Endothelial cell of umbilical vein (primary cell): ENCODE measurements around the gene TGFBR2. TPM values are rescaled to one million over a fixed set of nuclear protein-coding genes. Genes with fewer than 3 reads are reported as not detected.

Source experiments
- BruUV-seq: library from RNA; stranded (reverse); fragments of 400-500 nt; replicated peaks from 2 replicates; lab custom pipeline; 2021; lab: Mats Ljungman, UMichigan
- CTCF ChIA-PET: fragments of 300-600, 350-600 bp; sonication (Branson Sonifier 250); formaldehyde crosslinking; loops from one replicate; lab custom pipeline; 2021; ENCODE audit warnings: antibody characterized with exemption, inconsistent platforms; lab: Charles Lee
- POLR2A ChIA-PET: fragments of 300-600, 350-600 bp; sonication (Branson Sonifier 250); formaldehyde crosslinking; loops from one replicate; lab custom pipeline; 2021; ENCODE audit warnings: antibody characterized with exemption, inconsistent platforms; lab: Charles Lee
- DNase-seq: peaks from one replicate; pipeline ENCODE4 v3.0.0-alpha.2; 2011; ENCODE audit warnings: low read depth, low spot score
- FAIRE-seq: peaks from 2 replicates; lab custom pipeline; 2011; peaks lifted over from hg19 to GRCh38; lab: Jason Lieb, UNC
- H2AFZ ChIP-seq: 2 replicates; pipeline ENCODE4 v1.6.0; 2012; ENCODE audit warnings: low read depth, low read length, control low read depth, inconsistent platforms
- H3K27ac ChIP-seq: 2 replicates; pipeline ENCODE4 v1.5.1; 2011; ENCODE audit warnings: low read depth, mild to moderate bottlenecking, control low read depth, low read length, moderate library complexity; ENCODE audit not compliant: insufficient read depth
- H3K27me3 ChIP-seq, 2 experiments: 2 replicates each; pipeline versions ENCODE4 v1.6.0 to v1.6.1; 2011; ENCODE audit warnings: low read length in 2 of 2, mixed read lengths in 1 of 2; ENCODE audit not compliant: control insufficient read depth in 2 of 2, insufficient read depth in 2 of 2
- H3K36me3 ChIP-seq, 2 experiments: 2 replicates in 1 of 2; 3 replicates in 1 of 2; pipeline ENCODE4 v1.5.1; 2011; ENCODE audit warnings: low read length in 2 of 2, mild to moderate bottlenecking in 1 of 2, moderate library complexity in 1 of 2; ENCODE audit not compliant: control insufficient read depth in 2 of 2, insufficient read depth in 2 of 2; ENCODE audit errors: extremely low read depth in 1 of 2
- H3K4me1 ChIP-seq: 3 replicates; pipeline ENCODE4 v1.5.1; 2011; ENCODE audit warnings: mild to moderate bottlenecking, low read length; ENCODE audit not compliant: control insufficient read depth, insufficient read depth; ENCODE audit errors: extremely low read depth
- H3K4me2 ChIP-seq: 2 replicates; pipeline ENCODE4 v1.6.1; 2011; ENCODE audit warnings: low read length, control low read depth, mixed read lengths; ENCODE audit not compliant: insufficient read depth
- H3K4me3 ChIP-seq, 3 experiments: fragments of 200-600 bp in 1 of 3; sonication (generic), shearing (Covaris generic) in 1 of 3; replicated peaks in 1 of 3; 2 replicates each; pipeline ENCODE4 v1.5.1; 2011 to 2016; ENCODE audit warnings: control low read depth in 3 of 3, low read length in 3 of 3, mild to moderate bottlenecking in 2 of 3, inconsistent platforms in 1 of 3, low read depth in 1 of 3, moderate library complexity in 1 of 3; ENCODE audit not compliant: insufficient read depth in 1 of 3
- H3K79me2 ChIP-seq: 2 replicates; pipeline ENCODE4 v1.6.0; 2012; ENCODE audit warnings: low read length, inconsistent platforms; ENCODE audit not compliant: control insufficient read depth, insufficient read depth
- H3K9ac ChIP-seq: replicated peaks from 2 replicates; pipeline ENCODE3; 2011; ENCODE audit warnings: low read length, control low read depth; ENCODE audit not compliant: insufficient read depth; ENCODE audit errors: extremely low read depth
- H3K9me1 ChIP-seq: replicated peaks from 3 replicates; pipeline ENCODE4 v1.6.0; 2011; ENCODE audit warnings: mild to moderate bottlenecking, low read length; ENCODE audit not compliant: control insufficient read depth, insufficient read depth; ENCODE audit errors: extremely low read depth
- H3K9me3 ChIP-seq: replicated peaks from 2 replicates; pipeline ENCODE4 v1.5.1; 2012; ENCODE audit warnings: low read length, inconsistent platforms; ENCODE audit not compliant: control insufficient read depth, insufficient read depth
- H4K20me1 ChIP-seq: replicated peaks from 2 replicates; pipeline ENCODE3; 2011; ENCODE audit warnings: mild to moderate bottlenecking, low read length; ENCODE audit not compliant: control insufficient read depth, insufficient read depth; ENCODE audit errors: extremely low read depth
- EZH2 ChIP-seq: IDR thresholded peaks from 2 replicates; pipeline ENCODE4 v1.6.1; 2012; ENCODE audit warnings: borderline replicate concordance, low read depth, mild to moderate bottlenecking, moderate library complexity, low read length, inconsistent platforms; ENCODE audit not compliant: severe bottlenecking
- FOS ChIP-seq: IDR thresholded peaks from 2 replicates; pipeline ENCODE4 v1.6.1; 2011; ENCODE audit warnings: mild to moderate bottlenecking, low read length, moderate library complexity, borderline replicate concordance; ENCODE audit not compliant: insufficient read depth
- GATA2 ChIP-seq: IDR thresholded peaks from 2 replicates; pipeline ENCODE4 v1.7.0; 2011; ENCODE audit warnings: low read depth, mild to moderate bottlenecking, moderate library complexity, mixed read lengths, low read length; ENCODE audit not compliant: insufficient read length, insufficient read depth
- JUN ChIP-seq: IDR thresholded peaks from 2 replicates; pipeline ENCODE4 v1.6.1; 2011; ENCODE audit warnings: borderline replicate concordance, low read depth; ENCODE audit not compliant: insufficient read length, insufficient read depth
- MYC ChIP-seq: IDR thresholded peaks from one replicate; pipeline ENCODE4 v1.6.1; 2011; ENCODE audit warnings: mild to moderate bottlenecking, low read depth, low read length
- POLR2A ChIP-seq: IDR thresholded peaks from 2 replicates; pipeline ENCODE4 v1.6.1; 2012; ENCODE audit warnings: low read depth, mild to moderate bottlenecking, control low read depth, low read length
- POLR2AphosphoS5 ChIP-seq: IDR thresholded peaks from 2 replicates; pipeline ENCODE4 v1.6.1; 2012; ENCODE audit warnings: low read depth, mild to moderate bottlenecking, control low read depth, low read length, moderate library complexity; ENCODE audit not compliant: insufficient read depth
- dilution Hi-C: fragments of 300-500 bp; cut with MboI; formaldehyde crosslinking; loops from one replicate; pipeline ENCODE4 v1.15.0; 2019; ENCODE audit warnings: low sequenced_read_pairs; ENCODE audit not compliant: extremely low pct_ligation_motif_present
- intact Hi-C: fragments of 100-400 bp; cut with micrococcal nuclease; formaldehyde crosslinking; loops from one replicate; pipeline ENCODE4 v1.10.0; 2022
- polyA plus RNA-seq, 4 experiments: library from polyadenylated mRNA; depleted of rRNA in 3 of 4; stranded (reverse) in 3 of 4; unstranded in 1 of 4; fragments of >200 nt; gene quantifications; 2 replicates each; pipeline versions ENCODE4 v1.2.1 to v1.2.3, GENCODE V29; 2011 to 2012; ENCODE audit warnings: missing spikeins in 1 of 4
- total RNA-seq: library from RNA; stranded (reverse); gene quantifications from 2 replicates; pipeline ENCODE4 v1.2.3, GENCODE V29; 2021
- TF ChIP-seq, protein P1 (sequence below), 2 donors: IDR thresholded peaks; 1 replicate in 1 of 2; 2 replicates in 1 of 2; pipeline ENCODE4 v1.5.1; 2011; ENCODE audit warnings: low read length in 2 of 2, mild to moderate bottlenecking in 2 of 2, moderate library complexity in 2 of 2, control low read depth in 1 of 2, inconsistent platforms in 1 of 2, low read depth in 1 of 2; ENCODE audit not compliant: insufficient read depth in 1 of 2; ENCODE audit errors: extremely low read depth in 1 of 2
- TF ChIP-seq, protein P2 (sequence below): IDR thresholded peaks from 2 replicates; pipeline ENCODE4 v1.6.1; 2011; ENCODE audit not compliant: insufficient read depth, insufficient read length

TGFBR2 gene
- total and polyA plus RNA-seq, 2 donors (not counting 3 experiments of a cell fraction or from before 2014, with no cell fraction given): 227 to 250 TPM

DNA sequence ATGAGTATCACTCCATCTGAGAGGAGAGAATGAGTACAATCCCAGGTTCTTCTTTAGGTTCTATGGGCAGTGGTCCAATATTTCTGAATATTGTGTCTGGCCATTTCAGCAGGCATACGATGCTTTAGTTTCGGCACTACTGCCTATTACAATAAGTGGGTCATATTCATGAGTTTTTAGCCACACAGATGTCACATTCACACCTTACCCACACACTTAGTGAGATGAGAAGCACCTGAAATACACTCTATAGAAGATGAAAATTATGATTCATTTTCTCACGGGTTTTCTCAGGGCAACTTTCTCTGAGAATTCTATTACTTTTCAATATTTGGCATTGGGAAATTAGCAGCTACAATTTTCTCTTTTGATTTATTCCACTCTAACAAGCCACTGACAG, 132.2 kb downstream of the TGFBR2 start:
- CTCF ChIA-PET: interaction anchor here (2.4 kb wide), 1 partner anchor 13 kb away, joined by 11 read pairs; no protein-coding TSS in a partner anchor
- TF ChIP-seq GATA2: no peak
- TF ChIP-seq, protein P1, sequence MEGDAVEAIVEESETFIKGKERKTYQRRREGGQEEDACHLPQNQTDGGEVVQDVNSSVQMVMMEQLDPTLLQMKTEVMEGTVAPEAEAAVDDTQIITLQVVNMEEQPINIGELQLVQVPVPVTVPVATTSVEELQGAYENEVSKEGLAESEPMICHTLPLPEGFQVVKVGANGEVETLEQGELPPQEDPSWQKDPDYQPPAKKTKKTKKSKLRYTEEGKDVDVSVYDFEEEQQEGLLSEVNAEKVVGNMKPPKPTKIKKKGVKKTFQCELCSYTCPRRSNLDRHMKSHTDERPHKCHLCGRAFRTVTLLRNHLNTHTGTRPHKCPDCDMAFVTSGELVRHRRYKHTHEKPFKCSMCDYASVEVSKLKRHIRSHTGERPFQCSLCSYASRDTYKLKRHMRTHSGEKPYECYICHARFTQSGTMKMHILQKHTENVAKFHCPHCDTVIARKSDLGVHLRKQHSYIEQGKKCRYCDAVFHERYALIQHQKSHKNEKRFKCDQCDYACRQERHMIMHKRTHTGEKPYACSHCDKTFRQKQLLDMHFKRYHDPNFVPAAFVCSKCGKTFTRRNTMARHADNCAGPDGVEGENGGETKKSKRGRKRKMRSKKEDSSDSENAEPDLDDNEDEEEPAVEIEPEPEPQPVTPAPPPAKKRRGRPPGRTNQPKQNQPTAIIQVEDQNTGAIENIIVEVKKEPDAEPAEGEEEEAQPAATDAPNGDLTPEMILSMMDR (IDR thresholded peaks at IDR 0.05; ENCODE audit: extremely low read depth in 1 of 2, insufficient read depth in 1 of 2, low read depth in 1 of 2, low read length in 2 of 2): no peak
- no peak for TF ChIP-seq POLR2A
- TF ChIP-seq, protein P2, sequence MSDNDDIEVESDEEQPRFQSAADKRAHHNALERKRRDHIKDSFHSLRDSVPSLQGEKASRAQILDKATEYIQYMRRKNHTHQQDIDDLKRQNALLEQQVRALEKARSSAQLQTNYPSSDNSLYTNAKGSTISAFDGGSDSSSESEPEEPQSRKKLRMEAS: no peak
- TF ChIP-seq JUN: no peak
- no peak for TF ChIP-seq MYC
- TF ChIP-seq FOS: no peak
- TF ChIP-seq EZH2: no peak
- no peak for TF ChIP-seq POLR2AphosphoS5
- no peaks in the 10 kb centered on the region for H3K36me3 ChIP-seq

More for the DNA sequence above, 132.2 kb downstream of the TGFBR2 start:
- H3K4me3 ChIP-seq: no peak overlapping the region
- H3K9me1 ChIP-seq: no peaks in the 10 kb centered on the region
- BruUV-seq: no TSS peak
- no peaks in the 10 kb centered on the region for H3K79me2 ChIP-seq
- no peak overlapping the region for H3K9ac ChIP-seq
- FAIRE-seq: no peak
- no peak overlapping the region for H2AFZ ChIP-seq
- intact Hi-C loops (no loop called here), dilution Hi-C loops (no loop called here)
- no peak overlapping the region for H3K27ac ChIP-seq
- no peaks in the 10 kb centered on the region for H4K20me1 ChIP-seq
- H3K4me2 ChIP-seq: no peak overlapping the region
- no peaks in the 10 kb centered on the region for H3K27me3 ChIP-seq
- no peaks in the 10 kb centered on the region for H3K9me3 ChIP-seq
- no peaks in the 10 kb centered on the region for H3K4me1 ChIP-seq
- POLR2A ChIA-PET: no interaction called here
- DNase-seq: no peak
